A549 (cell line): Measurements from ENCODE around the gene PSMA2.
"Not testable (repeated sequence)": the region's sequence is repeated elsewhere in the genome, so short reads cannot be mapped to it uniquely, and the experiment has no call there.

Source experiments
- CTCF ChIP-seq: fragments of >200 bp; sonication (Bioruptor Twin); formaldehyde crosslinking; IDR thresholded peaks from 3 replicates; pipeline ENCODE4 v1.5.1; 2016
- POLR2A ChIP-seq: IDR thresholded peaks from 2 replicates; pipeline ENCODE4 v1.6.1; 2012; ENCODE audit warnings: mild to moderate bottlenecking, low read length
- POLR2AphosphoS2 ChIP-seq: conservative IDR thresholded peaks from 2 replicates; pipeline ENCODE4 v1.6.1; 2012; ENCODE audit warnings: low read length, improper control_type of control experiment, inconsistent platforms
- RARB ChIP-seq: fragments of 250-450 bp; sonication (Bioruptor Pico); IDR thresholded peaks from 2 replicates; pipeline ENCODE4 v1.8.0; 2021; ENCODE audit warnings: mild to moderate bottlenecking, moderate library complexity
- ZSCAN20 ChIP-seq: fragments of 250-450 bp; sonication (Bioruptor Pico); IDR thresholded peaks from 2 replicates; pipeline ENCODE4 v1.8.0; 2022; ENCODE audit warnings: mild to moderate bottlenecking, moderate library complexity

- TF ChIP-seq CTCF; POLR2A; RARB (CRISPR knock-in tag); POLR2AphosphoS2; ZSCAN20 (CRISPR knock-in tag): not testable (repeated sequence)
Measured at GRCh38 chr7:42885183-42885582, 46.8 kb downstream of the PSMA2 start.
